GM18519 (cell line): Measurements from ENCODE around the gene TYMP.
A peak's percentile ranks its signal among the peaks of the same experiment; 100 is the strongest.
"Not testable (repeated sequence)": the region's sequence is repeated elsewhere in the genome, so short reads cannot be mapped to it uniquely, and the experiment has no call there.

ENCODE experiments used
- ATAC-seq: cut with Tn5 transposase; IDR thresholded peaks from one replicate; pipeline ENCODE4 v1.9.1; 2021; ENCODE audit warnings: mild to moderate bottlenecking, moderate library complexity; ENCODE audit not compliant: unreplicated experiment, low FRiP score

The TYMP gene

GRCh38 chr22:50542416-50542927 is 12.7 kb upstream of the TYMP start:
- ATAC-seq: no peak

DNA sequence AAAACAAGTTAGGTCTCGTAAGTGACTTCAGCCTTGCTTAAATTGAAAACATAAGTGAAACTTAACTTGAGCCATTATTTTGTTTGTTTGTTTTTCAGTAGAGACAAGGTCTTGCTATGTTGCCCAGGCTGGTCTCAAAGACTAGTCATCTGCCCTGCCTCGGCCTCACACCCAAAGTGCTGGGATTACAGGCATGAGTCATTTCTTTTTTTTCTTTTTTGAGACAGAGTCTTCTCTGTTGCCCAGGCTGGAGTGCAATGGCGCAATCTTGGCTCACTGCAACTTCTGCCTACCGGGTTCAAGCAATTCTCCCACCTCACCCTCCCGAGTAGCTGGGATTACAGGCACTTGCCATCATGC is 11.8 kb upstream of the TYMP start:
- ATAC-seq: not testable (repeated sequence)

DNA sequence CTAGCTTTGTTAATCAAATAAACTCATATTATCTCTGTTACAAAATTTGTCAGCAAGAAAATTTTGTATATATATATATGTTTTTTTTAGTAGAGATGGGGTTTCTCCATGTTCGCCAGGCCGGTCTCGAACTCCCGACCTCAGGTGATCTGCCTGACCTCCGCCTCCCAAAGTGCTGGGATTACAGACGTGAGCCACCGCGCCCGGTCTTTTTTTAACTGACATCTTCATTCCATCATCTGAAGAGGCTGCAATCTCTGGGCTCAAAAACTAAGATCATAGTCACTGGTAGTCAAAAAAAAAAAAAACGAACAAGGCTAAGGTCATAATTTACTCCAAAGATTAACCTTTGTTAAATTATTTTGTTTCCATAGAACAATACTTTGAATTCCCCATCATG is 10.6 kb upstream of the TYMP start:
- no peak for ATAC-seq

DNA sequence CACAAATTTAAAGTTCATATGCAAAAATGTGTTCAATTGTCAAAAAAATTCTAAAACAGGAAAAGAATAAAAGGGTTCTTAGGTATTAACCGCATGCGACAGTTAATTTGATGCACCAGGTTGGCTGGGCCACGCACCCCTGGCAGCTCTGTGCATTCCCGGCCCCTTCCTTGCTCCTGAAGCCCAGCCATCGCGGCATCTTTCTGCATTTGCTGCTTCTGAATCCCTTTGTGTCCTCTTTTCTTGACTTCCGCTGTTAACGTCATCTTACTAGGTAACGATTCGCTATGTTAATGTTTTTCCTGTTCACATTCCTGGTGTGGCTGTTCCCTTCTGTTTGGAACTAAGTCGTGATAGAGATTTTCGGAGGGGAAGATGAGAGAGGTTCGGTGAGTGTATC is 8.0 kb upstream of the TYMP start:
- ATAC-seq: no peak

- no peak for ATAC-seq
Measured at GRCh38 chr22:50536226-50536625, 6.4 kb upstream of the TYMP start.

GRCh38 chr22:50535113-50535512 is 5.3 kb upstream of the TYMP start:
- ATAC-seq: no peak

DNA sequence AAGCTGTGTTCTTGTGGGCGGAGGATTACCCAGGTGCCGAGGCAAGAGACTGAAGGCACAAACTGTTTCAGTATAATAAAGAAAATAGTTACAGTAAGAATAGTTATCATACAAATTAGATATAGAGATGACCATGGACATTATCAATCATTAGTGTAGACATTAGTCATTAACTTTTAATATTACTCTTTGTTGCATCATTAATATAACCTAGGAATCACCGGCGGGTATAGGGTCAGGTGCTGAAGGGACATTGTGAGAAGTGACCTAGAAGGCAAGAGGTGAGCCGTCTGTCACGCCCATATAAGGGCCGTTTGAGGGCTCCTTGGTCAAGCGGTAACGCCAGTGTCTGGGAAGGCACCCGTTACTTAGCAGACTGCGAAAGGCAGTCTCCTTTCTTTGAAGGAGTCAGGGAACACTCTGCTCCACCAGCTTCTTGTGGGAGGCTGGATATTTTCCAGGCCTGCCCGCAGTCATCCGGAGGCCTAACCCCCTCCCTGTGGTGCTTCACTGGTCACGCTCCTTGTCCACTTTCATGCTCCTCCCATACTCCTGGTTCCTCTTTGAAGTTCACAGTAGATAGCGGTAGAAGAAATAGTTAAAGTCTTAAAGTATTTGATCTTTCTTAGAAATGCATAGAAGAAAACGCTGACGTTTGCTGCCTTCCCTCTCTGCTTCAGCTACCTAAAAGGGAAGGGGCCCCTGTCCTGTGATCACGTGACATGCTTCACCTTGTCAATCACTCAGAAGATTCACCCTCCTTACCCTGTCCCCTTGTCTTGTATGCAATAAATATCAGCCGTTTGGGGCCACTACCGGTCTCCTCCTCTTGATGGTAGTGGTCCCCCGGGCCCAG is 4.3 kb upstream of the TYMP start:
- not testable (repeated sequence) for ATAC-seq

DNA sequence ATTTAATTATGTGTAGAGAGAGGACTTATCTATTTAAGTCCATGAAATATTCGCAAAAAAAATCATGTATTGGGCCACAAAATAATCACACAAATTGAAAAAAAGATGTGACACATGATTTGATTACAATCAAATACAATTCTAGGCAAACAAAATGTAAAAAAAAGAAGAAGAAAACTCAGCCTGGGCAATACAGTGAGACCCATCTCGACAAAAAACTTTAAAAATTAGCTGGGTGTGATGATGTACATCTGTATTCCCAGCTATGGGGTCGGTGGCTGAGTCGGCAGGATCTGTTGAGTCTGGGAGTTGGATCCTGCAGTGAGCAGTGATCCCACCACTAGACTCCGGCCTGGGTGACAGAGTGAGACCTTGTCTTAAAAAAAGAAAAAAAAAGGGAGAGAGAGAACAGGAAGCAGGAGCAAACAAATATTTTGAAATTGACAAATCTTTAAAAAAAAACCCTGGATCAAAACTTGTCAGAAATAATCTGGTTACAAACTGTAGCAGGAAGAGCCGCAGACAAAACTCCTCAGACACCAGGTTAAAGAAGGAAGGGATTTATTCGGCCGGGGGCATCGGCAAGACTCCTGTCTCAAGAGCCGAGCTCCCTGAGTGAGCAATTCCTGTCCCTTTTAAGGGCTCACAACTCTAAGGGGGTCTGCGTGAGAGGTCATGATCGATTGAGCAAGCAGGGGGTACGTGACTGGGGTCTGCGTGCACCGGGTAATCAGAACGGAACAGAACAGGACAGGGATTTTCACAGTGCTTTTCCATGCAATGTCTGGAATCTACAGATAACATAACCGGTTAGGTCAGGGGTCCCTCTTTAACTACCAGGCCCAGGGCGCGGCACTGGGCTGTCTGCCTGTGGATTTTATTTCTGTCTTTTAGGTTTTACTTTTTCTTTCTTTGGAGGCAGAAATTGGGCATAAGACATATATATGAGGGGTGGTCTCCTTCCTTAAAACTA is 3.3 kb upstream of the TYMP start:
- ATAC-seq: no peak

DNA sequence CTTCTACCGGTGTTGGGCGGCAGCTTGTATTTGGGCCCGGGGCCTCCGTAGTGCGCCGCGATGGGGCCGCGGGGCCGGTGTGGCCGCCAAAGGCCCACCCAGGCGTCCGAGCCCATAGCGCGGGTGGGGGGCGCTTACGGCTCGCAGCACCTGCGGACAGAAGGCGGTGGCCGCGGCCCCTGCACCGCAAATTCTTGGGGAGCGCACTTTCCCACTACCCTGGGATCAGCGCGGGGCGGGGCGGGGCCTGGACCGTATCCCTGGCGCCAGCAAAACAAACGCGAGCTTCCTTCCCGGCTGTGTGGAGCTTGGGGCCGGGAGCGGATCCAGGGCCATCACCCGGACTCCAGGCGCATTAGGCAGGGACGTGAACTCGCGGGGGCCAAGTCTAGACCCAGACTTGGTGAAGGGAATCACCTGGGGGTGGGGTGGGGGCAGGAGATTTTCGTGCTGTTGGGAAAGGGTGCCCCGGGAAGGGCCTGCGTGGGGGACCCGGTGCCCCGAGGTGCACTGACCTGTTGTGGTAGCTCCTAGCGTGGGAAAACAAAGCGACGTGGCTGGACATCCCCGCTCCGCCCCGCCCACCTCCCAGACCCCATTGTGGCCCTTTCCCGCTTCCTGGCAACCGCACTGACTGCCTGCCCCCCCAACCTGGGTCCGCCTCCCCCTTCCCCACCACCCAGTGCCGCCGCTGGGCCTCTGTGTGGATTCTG is 2.3 kb upstream of the TYMP start:
- ATAC-seq: no peak

DNA sequence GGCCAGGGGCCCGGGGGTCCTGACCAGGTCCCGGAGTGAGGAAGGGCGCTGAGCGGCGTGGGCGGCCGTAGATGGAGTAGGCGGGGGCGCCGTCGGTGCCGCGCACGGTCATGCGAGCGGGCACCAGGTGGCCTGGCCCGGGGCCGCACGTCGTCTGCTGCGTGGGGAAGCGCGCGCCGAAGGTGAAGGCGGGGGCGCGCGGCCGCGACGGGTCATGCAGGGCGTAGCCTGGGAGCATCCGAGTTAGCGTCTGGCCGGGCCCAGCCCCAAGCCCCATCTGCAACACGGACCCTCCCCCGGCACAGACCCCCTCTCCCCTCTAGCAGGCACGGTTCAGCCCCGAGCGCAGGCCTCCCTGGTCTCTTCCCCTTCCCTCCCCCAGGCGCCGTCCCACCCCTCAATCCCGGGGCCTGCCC is 1.7 kb upstream of the TYMP start:
- no peak for ATAC-seq

- ATAC-seq: no peak
Measured at GRCh38 chr22:50530877-50531545, 1.2 kb upstream of the TYMP start.

DNA sequence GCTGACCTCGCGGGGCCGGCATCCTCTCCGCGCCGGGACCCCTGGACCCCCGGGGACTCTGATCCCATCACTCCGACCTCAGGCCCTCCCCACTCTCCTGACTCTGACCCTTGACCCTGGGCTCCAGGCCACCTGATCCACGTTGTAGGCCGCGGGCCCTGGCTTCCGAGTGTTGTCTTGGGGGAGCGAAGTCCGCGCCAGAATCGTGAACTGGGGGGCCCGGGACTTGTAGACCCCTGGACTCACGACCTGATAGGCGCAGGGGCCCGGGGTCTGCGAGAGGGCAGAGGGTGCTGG is 716 bp upstream of the TYMP start:
- ATAC-seq: no peak

DNA sequence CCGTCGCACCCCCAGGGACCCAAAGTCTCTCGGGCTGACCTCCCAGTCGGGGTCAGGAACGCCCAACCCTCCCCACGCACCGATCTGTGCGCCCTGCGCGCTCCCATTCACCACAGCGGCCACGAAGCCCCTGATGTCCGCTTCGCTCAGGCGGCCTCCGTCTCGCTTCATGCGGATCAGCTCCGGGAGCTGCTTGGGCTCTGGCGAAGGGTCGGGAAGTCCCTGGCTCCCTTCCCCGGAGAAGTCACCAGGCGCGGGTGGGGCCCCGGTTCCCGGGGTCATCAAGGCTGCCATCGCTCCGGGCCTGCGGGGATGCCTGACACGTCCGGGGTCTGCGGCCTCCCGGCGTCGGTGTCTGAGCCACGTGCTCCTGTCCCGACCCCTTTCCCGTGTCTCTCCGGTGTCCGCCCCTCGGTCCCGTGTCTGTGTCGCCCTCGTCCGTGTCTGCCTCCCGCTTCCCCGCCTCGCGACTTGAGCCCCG is 356 bp downstream of the TYMP start:
- ATAC-seq: no peak

DNA sequence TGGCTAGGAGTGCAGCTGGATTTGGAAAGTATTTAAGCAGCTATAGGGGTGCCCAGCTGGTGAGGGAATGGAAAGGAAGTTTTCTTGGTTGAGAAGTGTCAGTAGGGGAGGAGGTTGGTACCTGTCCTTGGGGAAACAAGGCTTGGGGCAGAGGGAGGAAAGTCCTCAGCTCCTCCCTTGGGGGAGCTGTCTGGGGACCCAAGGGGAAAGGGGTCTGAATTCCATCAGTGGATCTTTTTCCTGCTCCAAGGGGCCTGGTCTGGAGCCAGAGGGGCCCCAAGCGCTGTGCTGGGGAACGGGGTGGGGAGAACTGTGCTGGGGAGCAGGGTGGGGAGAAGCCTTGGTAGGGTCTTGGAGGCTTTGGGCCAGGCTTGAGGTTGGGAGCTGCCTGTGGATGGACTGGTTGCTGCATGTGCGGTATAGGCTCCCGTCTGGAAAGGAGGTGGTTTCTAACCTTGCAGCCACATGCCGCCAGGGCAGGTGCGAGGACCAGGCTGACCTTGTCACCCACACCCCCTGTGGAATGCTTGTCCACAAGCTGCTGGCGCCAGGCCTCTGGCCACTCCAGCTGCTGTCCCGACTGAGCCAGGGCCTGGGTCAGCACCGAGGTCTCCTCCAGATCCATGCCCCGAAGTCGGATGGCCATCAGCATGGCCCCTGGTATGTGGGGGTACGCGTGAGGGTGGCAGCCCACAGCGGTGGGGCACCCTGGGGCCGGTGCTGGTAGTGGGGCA is 963 bp downstream of the TYMP start:
- ATAC-seq: no peak

DNA sequence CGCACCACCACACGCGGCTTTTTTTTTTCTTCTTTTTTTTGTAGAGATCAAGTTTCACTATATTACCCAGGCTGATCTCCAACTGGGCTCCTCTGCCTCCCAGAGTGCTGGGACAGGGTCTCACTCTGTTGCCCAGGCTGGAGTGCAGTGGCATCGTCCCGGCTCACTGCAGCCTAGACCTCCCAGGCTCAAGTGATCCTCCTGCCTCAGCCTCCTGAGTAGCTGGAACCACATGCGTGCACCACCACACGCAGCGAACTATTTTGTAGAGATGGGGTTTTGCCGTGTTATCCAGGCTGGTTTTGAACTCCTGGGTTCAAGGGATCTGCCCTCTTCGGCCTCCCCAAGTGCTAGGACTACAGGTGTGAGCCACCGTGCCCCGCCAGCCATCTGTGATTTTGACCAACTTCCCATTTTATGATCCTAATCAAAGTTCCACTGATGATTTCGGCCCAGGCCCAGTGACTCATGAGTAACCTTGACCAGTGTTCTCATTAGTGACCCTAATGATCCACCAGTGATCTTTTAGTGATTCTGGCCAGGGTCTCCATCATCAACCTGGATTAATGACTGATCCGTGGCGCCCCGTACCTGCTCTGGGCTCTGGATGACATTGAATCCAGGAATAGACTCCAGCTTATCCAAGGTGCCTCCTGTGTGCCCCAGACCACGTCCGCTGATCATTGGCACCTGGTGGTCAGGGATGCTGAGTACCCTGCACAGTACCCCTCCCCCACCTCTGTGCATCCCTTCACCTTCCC is 1.7 kb downstream of the TYMP start:
- ATAC-seq: no peak

GRCh38 chr22:50526834-50527801 is 2.7 kb downstream of the TYMP start:
- no peak for ATAC-seq

GRCh38 chr22:50526108-50526833 is 3.5 kb downstream of the TYMP start:
- ATAC-seq: peak; percentile 20
